SK-N-MC (cell line): ENCODE data around the gene CTNND2.
"Not testable (repeated sequence)": the region's sequence is repeated elsewhere in the genome, so short reads cannot be mapped to it uniquely, and the experiment has no call there.

Experiments
- DNase-seq: peaks from one replicate; pipeline ENCODE4 v3.0.0-alpha.2; 2011; ENCODE audit warnings: low read depth, low spot score
- H3K27ac ChIP-seq: fragments of 200-600 bp; sonication (generic); 2 replicates; pipeline ENCODE4 v1.5.1; 2016; ENCODE audit warnings: mixed run types
- H3K36me3 ChIP-seq: fragments of 200-600 bp; sonication (generic); 2 replicates; pipeline ENCODE4 v1.6.1; 2017; ENCODE audit warnings: antibody characterized with exemption, low read length, mixed read lengths; ENCODE audit not compliant: insufficient read depth
- H3K4me3 ChIP-seq: fragments of 200-600 bp; sonication (generic); 2 replicates; pipeline ENCODE4 v1.5.1; 2016
- H3K9ac ChIP-seq: fragments of 200-600 bp; sonication (generic); 2 replicates; pipeline ENCODE4 v1.8.0; 2017; ENCODE audit warnings: mixed run types, mixed read lengths; ENCODE audit not compliant: insufficient read length
- H3K9me3 ChIP-seq: fragments of 200-600 bp; sonication (generic); 2 replicates; pipeline ENCODE4 v1.6.1; 2017; ENCODE audit warnings: low read depth, mild to moderate bottlenecking, antibody characterized with exemption, low read length, moderate library complexity, mixed read lengths
- EZH2 ChIP-seq: fragments of 200-600 bp; sonication (generic); IDR thresholded peaks from one replicate; pipeline ENCODE4 v1.6.1; 2017; ENCODE audit warnings: antibody characterized with exemption
- FOXP2 ChIP-seq: optimal IDR thresholded peaks from 2 replicates; pipeline ENCODE3; 2011; ENCODE audit warnings: mild to moderate bottlenecking, moderate library complexity; ENCODE audit not compliant: insufficient read depth; ENCODE audit errors: extremely low read length, control extremely low read depth
- POLR2AphosphoS5 ChIP-seq: IDR thresholded peaks from 2 replicates; pipeline ENCODE4 v1.6.1; 2012; ENCODE audit warnings: mild to moderate bottlenecking, low read depth, low read length, borderline replicate concordance

The CTNND2 gene

GRCh38 chr5:11432116-11432515, 472.1 kb downstream of the CTNND2 start:
- no peak for TF ChIP-seq FOXP2
- TF ChIP-seq POLR2AphosphoS5 = no peak
- TF ChIP-seq EZH2 = no peak
- H3K36me3 ChIP-seq = no peaks in the 10 kb centered on the region
- H3K9ac ChIP-seq = no peak overlapping the region
- DNase-seq = no peak
- no peak overlapping the region for H3K27ac ChIP-seq
- no peaks in the 10 kb centered on the region for H3K9me3 ChIP-seq
- no peak overlapping the region for H3K4me3 ChIP-seq

- no peak for DNase-seq
- H3K4me3 ChIP-seq = no peak overlapping the region
- no peak overlapping the region for H3K9ac ChIP-seq
- no peaks in the 10 kb centered on the region for H3K9me3 ChIP-seq
- H3K36me3 ChIP-seq = no peaks in the 10 kb centered on the region
- no peak for TF ChIP-seq FOXP2
- no peak for TF ChIP-seq POLR2AphosphoS5
- no peak overlapping the region for H3K27ac ChIP-seq
These were observed 475.0 kb downstream of the CTNND2 start for GRCh38 chr5:11429254-11429653.

GRCh38 chr5:11427569-11427968, 476.7 kb downstream of the CTNND2 start:
- Histone ChIP-seq H3K9ac (no peak overlapping the region), H3K9me3 (no peaks in the 10 kb centered on the region), H3K4me3 (no peak overlapping the region), H3K27ac (no peak overlapping the region), H3K36me3 (no peaks in the 10 kb centered on the region)
- DNase-seq = no peak
- TF ChIP-seq FOXP2 (no peak), POLR2AphosphoS5 (no peak), EZH2 (no peak)

- no peak overlapping the region for H3K4me3 ChIP-seq
- H3K9me3 ChIP-seq = no peaks in the 10 kb centered on the region
- H3K27ac ChIP-seq = no peak overlapping the region
- no peak overlapping the region for H3K9ac ChIP-seq
- TF ChIP-seq EZH2 (no peak), FOXP2 (no peak), POLR2AphosphoS5 (no peak)
- DNase-seq = no peak
- no peaks in the 10 kb centered on the region for H3K36me3 ChIP-seq
These were observed 477.8 kb downstream of the CTNND2 start for GRCh38 chr5:11426442-11426841.

GRCh38 chr5:11422342-11422741, 481.9 kb downstream of the CTNND2 start:
- Histone ChIP-seq H3K27ac (no peak overlapping the region), H3K4me3 (no peak overlapping the region), H3K9ac (no peak overlapping the region), H3K9me3 (no peaks in the 10 kb centered on the region; the same call in 1 of the 2 replicates), H3K36me3 (no peaks in the 10 kb centered on the region)
- DNase-seq = no peak
- no peak for TF ChIP-seq EZH2
- no peak for TF ChIP-seq POLR2AphosphoS5
- TF ChIP-seq FOXP2 = no peak

GRCh38 chr5:11420969-11421368, 483.3 kb downstream of the CTNND2 start:
- no peak overlapping the region for H3K9ac ChIP-seq
- TF ChIP-seq POLR2AphosphoS5 (no peak), EZH2 (no peak), FOXP2 (no peak)
- H3K27ac ChIP-seq = no peak overlapping the region
- no peak overlapping the region for H3K4me3 ChIP-seq
- no peaks in the 10 kb centered on the region for H3K36me3 ChIP-seq
- no peak for DNase-seq
- no peaks in the 10 kb centered on the region; the same call in 1 of the 2 replicates for H3K9me3 ChIP-seq

GRCh38 chr5:11415751-11416150, 488.5 kb downstream of the CTNND2 start:
- Histone ChIP-seq H3K9ac (no peak overlapping the region), H3K4me3 (no peak overlapping the region), H3K9me3 (no peaks in the 10 kb centered on the region; the same call in 1 of the 2 replicates), H3K27ac (no peak overlapping the region), H3K36me3 (no peaks in the 10 kb centered on the region)
- no peak for DNase-seq
- no peak for TF ChIP-seq EZH2

GRCh38 chr5:11414732-11415131, 489.5 kb downstream of the CTNND2 start:
- H3K27ac ChIP-seq, H3K36me3 ChIP-seq, H3K9ac ChIP-seq, DNase-seq, H3K4me3 ChIP-seq, H3K9me3 ChIP-seq: not testable (repeated sequence)

GRCh38 chr5:11411621-11412020, 492.6 kb downstream of the CTNND2 start:
- no peak for TF ChIP-seq FOXP2
- no peak for TF ChIP-seq EZH2
- TF ChIP-seq POLR2AphosphoS5 = no peak
- no peak overlapping the region for H3K27ac ChIP-seq

More at GRCh38 chr5:11411621-11412020, 492.6 kb downstream of the CTNND2 start:
- H3K9ac ChIP-seq = no peak overlapping the region
- H3K4me3 ChIP-seq = no peak overlapping the region
- no peaks in the 10 kb centered on the region; the same call in 1 of the 2 replicates for H3K36me3 ChIP-seq
- no peak for DNase-seq
- H3K9me3 ChIP-seq = no peaks in the 10 kb centered on the region
